ENCODE measurements around the gene BICC1.
"Not testable (repeated sequence)": the region's sequence is repeated elsewhere in the genome, so short reads cannot be mapped to it uniquely, and the experiment has no call there.

The BICC1 gene

GRCh38 chr10:58590152-58590840, 77.6 kb downstream of the BICC1 start:
- Histone ChIP-seq H3K36me3 (ENCODE audit: control insufficient read depth, low read depth, low read length) (no peaks in the 10 kb centered on the region), H3K4me1 (ENCODE audit: control insufficient read depth, low read depth, low read length) (no peaks in the 10 kb centered on the region), H3K9ac (ENCODE audit: low read length) (no peak overlapping the region), H3K9me3 (ENCODE audit: control insufficient read depth, low read depth, low read length) (no peaks in the 10 kb centered on the region), H3K4me3 (ENCODE audit: low read length) (no peak overlapping the region), H3K27ac (ENCODE audit: low read length) (no peak overlapping the region), H3K27me3 (ENCODE audit: control insufficient read depth, insufficient read depth, low read length) (no peaks in the 10 kb centered on the region)

- no peak overlapping the region for H3K27ac ChIP-seq (ENCODE audit: low read length)
These were observed 78.3 kb downstream of the BICC1 start for GRCh38 chr10:58590924-58591323.

GRCh38 chr10:58593008-58593407, 80.3 kb downstream of the BICC1 start:
- no peaks in the 10 kb centered on the region for H3K36me3 ChIP-seq (ENCODE audit: control insufficient read depth, low read depth, low read length)
- no peak overlapping the region for H3K4me3 ChIP-seq (ENCODE audit: low read length)
- no peak overlapping the region for H3K9ac ChIP-seq (ENCODE audit: low read length)
- no peaks in the 10 kb centered on the region for H3K4me1 ChIP-seq (ENCODE audit: control insufficient read depth, low read depth, low read length)
- H3K27me3 ChIP-seq (ENCODE audit: control insufficient read depth, insufficient read depth, low read length): no peaks in the 10 kb centered on the region
- no peak overlapping the region for H3K27ac ChIP-seq (ENCODE audit: low read length)
- H3K9me3 ChIP-seq (ENCODE audit: control insufficient read depth, low read depth, low read length): no peaks in the 10 kb centered on the region

More at GRCh38 chr10:58590924-58591323, 78.3 kb downstream of the BICC1 start:
- H3K4me3 ChIP-seq (ENCODE audit: low read length): no peak overlapping the region
- no peak overlapping the region for H3K9ac ChIP-seq (ENCODE audit: low read length)
- no peaks in the 10 kb centered on the region for H3K27me3 ChIP-seq (ENCODE audit: control insufficient read depth, insufficient read depth, low read length)
- no peaks in the 10 kb centered on the region for H3K36me3 ChIP-seq (ENCODE audit: control insufficient read depth, low read depth, low read length)
- no peaks in the 10 kb centered on the region for H3K4me1 ChIP-seq (ENCODE audit: control insufficient read depth, low read depth, low read length)
- no peaks in the 10 kb centered on the region for H3K9me3 ChIP-seq (ENCODE audit: control insufficient read depth, low read depth, low read length)

- not testable (repeated sequence) for H3K4me3 ChIP-seq (ENCODE audit: low read length); H3K9ac ChIP-seq (ENCODE audit: low read length); H3K9me3 ChIP-seq (ENCODE audit: control insufficient read depth, low read depth, low read length); H3K4me1 ChIP-seq (ENCODE audit: control insufficient read depth, low read depth, low read length); H3K36me3 ChIP-seq (ENCODE audit: control insufficient read depth, low read depth, low read length); H3K27me3 ChIP-seq (ENCODE audit: control insufficient read depth, insufficient read depth, low read length); H3K27ac ChIP-seq (ENCODE audit: low read length)
These were observed 84.5 kb downstream of the BICC1 start for GRCh38 chr10:58597211-58597610.

GRCh38 chr10:58599927-58600553, 87.4 kb downstream of the BICC1 start:
- no peaks in the 10 kb centered on the region for H3K27me3 ChIP-seq (ENCODE audit: control insufficient read depth, insufficient read depth, low read length)
- no peak overlapping the region for H3K27ac ChIP-seq (ENCODE audit: low read length)
- no peaks in the 10 kb centered on the region for H3K36me3 ChIP-seq (ENCODE audit: control insufficient read depth, low read depth, low read length)
- no peaks in the 10 kb centered on the region for H3K4me1 ChIP-seq (ENCODE audit: control insufficient read depth, low read depth, low read length)
- no peak overlapping the region for H3K4me3 ChIP-seq (ENCODE audit: low read length)
- no peaks in the 10 kb centered on the region for H3K9me3 ChIP-seq (ENCODE audit: control insufficient read depth, low read depth, low read length)
- no peak overlapping the region for H3K9ac ChIP-seq (ENCODE audit: low read length)

GRCh38 chr10:58608351-58608750, 95.7 kb downstream of the BICC1 start:
- Histone ChIP-seq H3K9me3 (ENCODE audit: control insufficient read depth, low read depth, low read length) (no peaks in the 10 kb centered on the region), H3K27ac (ENCODE audit: low read length) (no peak overlapping the region), H3K4me1 (ENCODE audit: control insufficient read depth, low read depth, low read length) (no peaks in the 10 kb centered on the region), H3K27me3 (ENCODE audit: control insufficient read depth, insufficient read depth, low read length) (no peaks in the 10 kb centered on the region), H3K36me3 (ENCODE audit: control insufficient read depth, low read depth, low read length) (no peaks in the 10 kb centered on the region), H3K4me3 (ENCODE audit: low read length) (no peak overlapping the region), H3K9ac (ENCODE audit: low read length) (no peak overlapping the region)

GRCh38 chr10:58608826-58609531, 96.3 kb downstream of the BICC1 start:
- Histone ChIP-seq H3K27me3 (ENCODE audit: control insufficient read depth, insufficient read depth, low read length) (no peaks in the 10 kb centered on the region), H3K4me3 (ENCODE audit: low read length) (no peak overlapping the region), H3K9me3 (ENCODE audit: control insufficient read depth, low read depth, low read length) (no peaks in the 10 kb centered on the region), H3K27ac (ENCODE audit: low read length) (no peak overlapping the region), H3K9ac (ENCODE audit: low read length) (no peak overlapping the region), H3K4me1 (ENCODE audit: control insufficient read depth, low read depth, low read length) (no peaks in the 10 kb centered on the region), H3K36me3 (ENCODE audit: control insufficient read depth, low read depth, low read length) (no peaks in the 10 kb centered on the region)

GRCh38 chr10:58609532-58610150, 97.0 kb downstream of the BICC1 start:
- Histone ChIP-seq H3K27ac (ENCODE audit: low read length) (no peak overlapping the region), H3K36me3 (ENCODE audit: control insufficient read depth, low read depth, low read length) (no peaks in the 10 kb centered on the region), H3K9ac (ENCODE audit: low read length) (no peak overlapping the region), H3K27me3 (ENCODE audit: control insufficient read depth, insufficient read depth, low read length) (no peaks in the 10 kb centered on the region), H3K4me1 (ENCODE audit: control insufficient read depth, low read depth, low read length) (no peaks in the 10 kb centered on the region), H3K4me3 (ENCODE audit: low read length) (no peak overlapping the region), H3K9me3 (ENCODE audit: control insufficient read depth, low read depth, low read length) (no peaks in the 10 kb centered on the region)

- no peaks in the 10 kb centered on the region for H3K9me3 ChIP-seq (ENCODE audit: control insufficient read depth, low read depth, low read length)
- H3K9ac ChIP-seq (ENCODE audit: low read length): no peak overlapping the region
- no peaks in the 10 kb centered on the region for H3K36me3 ChIP-seq (ENCODE audit: control insufficient read depth, low read depth, low read length)
- H3K4me3 ChIP-seq (ENCODE audit: low read length): no peak overlapping the region
- no peaks in the 10 kb centered on the region for H3K27me3 ChIP-seq (ENCODE audit: control insufficient read depth, insufficient read depth, low read length)
- no peaks in the 10 kb centered on the region for H3K4me1 ChIP-seq (ENCODE audit: control insufficient read depth, low read depth, low read length)
- H3K27ac ChIP-seq (ENCODE audit: low read length): no peak overlapping the region
These were observed 102.7 kb downstream of the BICC1 start for GRCh38 chr10:58615237-58615935.

GRCh38 chr10:58618158-58618676, 105.5 kb downstream of the BICC1 start:
- Histone ChIP-seq H3K9me3 (ENCODE audit: control insufficient read depth, low read depth, low read length) (no peaks in the 10 kb centered on the region), H3K4me3 (ENCODE audit: low read length) (no peak overlapping the region), H3K9ac (ENCODE audit: low read length) (no peak overlapping the region), H3K27ac (ENCODE audit: low read length) (no peak overlapping the region), H3K27me3 (ENCODE audit: control insufficient read depth, insufficient read depth, low read length) (no peaks in the 10 kb centered on the region), H3K36me3 (ENCODE audit: control insufficient read depth, low read depth, low read length) (no peaks in the 10 kb centered on the region), H3K4me1 (ENCODE audit: control insufficient read depth, low read depth, low read length) (no peaks in the 10 kb centered on the region)
